Tibial nerve (tissue), 4 donors: ENCODE results near the gene MRPL33. TPM values are rescaled to one million over a fixed set of nuclear protein-coding genes. Genes with fewer than 3 reads are reported as not detected.

Experiments used
- DNase-seq, 2 donors: peaks; one replicate each; pipeline ENCODE4 v3.0.0-alpha.2; 2019; ENCODE audit warnings: low spot score in 2 of 2
- H3K27ac ChIP-seq, 4 donors: fragments of 200-600 bp; sonication (generic) in 3 of 4; one replicate each; pipeline ENCODE4 v1.5.1; 2017 to 2019; ENCODE audit warnings: mild to moderate bottlenecking in 1 of 4
- H3K27me3 ChIP-seq, 2 donors: fragments of 200-600 bp; sonication (generic) in 1 of 2; one replicate each; pipeline versions ENCODE4 v1.5.1 to v1.6.0; 2017 to 2019
- H3K36me3 ChIP-seq, 3 donors: fragments of 200-600 bp; sonication (generic); one replicate each; pipeline ENCODE4 v1.5.1; 2018 to 2019
- H3K4me1 ChIP-seq, 4 donors: fragments of 200-600 bp; sonication (generic) in 3 of 4; one replicate each; pipeline ENCODE4 v1.5.1; 2017 to 2019
- H3K4me3 ChIP-seq, 4 donors: fragments of 200-600 bp; sonication (generic) in 3 of 4; one replicate each; pipeline ENCODE4 v1.5.1; 2017 to 2019; ENCODE audit warnings: mild to moderate bottlenecking in 1 of 4, moderate library complexity in 1 of 4
- H3K9me3 ChIP-seq, 4 donors: fragments of 200-600 bp; sonication (generic) in 3 of 4; one replicate each; pipeline ENCODE4 v1.5.1; 2017 to 2019
- EP300 ChIP-seq, 2 donors: sonication (generic); formaldehyde crosslinking; IDR thresholded peaks; one replicate each; pipeline ENCODE4 v1.6.1; 2017; ENCODE audit warnings: antibody characterized with exemption in 2 of 2, mild to moderate bottlenecking in 1 of 2
- POLR2A ChIP-seq, 2 donors: fragments of 450-650 bp; IDR thresholded peaks; one replicate each; pipeline ENCODE4 v1.6.1; 2017; ENCODE audit warnings: antibody characterized with exemption in 2 of 2, mild to moderate bottlenecking in 2 of 2, moderate library complexity in 2 of 2
- whole genome bisulfite sequencing, 2 donors: methylation state at CpG; one replicate each; pipeline ENCODE4 v1.1.5; 2018; 5-methylcytosine and 5-hydroxymethylcytosine counted together
- total RNA-seq, 4 donors: library from RNA; depleted of rRNA; stranded (reverse); fragments of >200 nt; gene quantifications; one replicate each; pipeline ENCODE4 v1.1.0, GENCODE V29; 2016
- TF ChIP-seq, protein P1 (sequence below), 5 experiments: fragments of 200-600 bp in 3 of 5; fragments of 450-650 bp in 2 of 5; sonication (generic) in 3 of 5; IDR thresholded peaks; one replicate each; pipeline ENCODE4 v1.5.1; 2016 to 2019; ENCODE audit warnings: antibody characterized with exemption in 5 of 5, mild to moderate bottlenecking in 3 of 5, moderate library complexity in 2 of 5

Gene MRPL33
- total RNA-seq = 100 to 1,000 TPM; 101 to 186 (median 119) TPM

DNA sequence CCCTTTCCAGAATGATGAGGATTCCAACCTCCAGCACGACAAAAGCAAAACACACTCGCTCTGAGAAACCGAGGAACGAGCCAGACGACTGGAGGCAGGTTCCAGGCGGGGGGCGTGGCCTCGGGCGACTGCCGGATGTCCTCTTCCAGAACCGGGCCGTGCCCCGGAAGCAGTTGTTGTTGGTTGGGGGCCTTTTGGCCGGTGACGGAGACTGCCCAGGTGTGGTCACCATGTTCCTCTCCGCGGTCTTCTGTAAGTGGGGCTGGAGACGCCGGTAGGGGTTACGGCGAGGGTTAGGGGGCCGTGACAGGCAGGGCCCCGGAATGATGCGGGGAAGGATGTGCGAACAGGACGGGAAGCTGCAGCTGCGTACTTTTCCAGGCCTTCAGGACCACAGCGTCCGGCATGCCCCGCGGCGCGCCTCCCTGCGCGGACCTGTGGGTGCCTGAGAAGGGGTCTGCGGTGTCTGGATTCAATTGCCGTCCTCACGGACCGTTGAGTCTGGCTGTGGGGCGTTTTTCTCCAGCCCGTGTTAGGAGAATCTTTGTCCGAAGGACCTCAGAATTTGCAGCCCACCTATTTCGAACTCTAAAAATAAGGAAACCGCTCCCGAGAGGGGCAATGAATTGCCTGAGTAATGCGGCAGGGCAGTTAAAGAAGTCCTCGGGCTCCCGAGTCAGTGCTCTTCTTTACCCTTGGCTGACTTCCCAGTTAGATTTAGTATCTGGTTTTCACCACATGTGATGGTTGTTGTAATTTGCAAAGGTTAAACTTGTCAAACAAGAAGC lies at the start of gene MRPL33:
Gene MRPL33 (plus strand): TSS at position 172 of the 788 bp plus-strand sequence. CDS start 59 bp downstream, at position 231.
- Histone ChIP-seq H3K4me1 (peaks cover 0 to 45% (median 17%) of the 10 kb centered on the region in 4 donors), H3K27me3 (no peaks in the 10 kb centered on the region), H3K4me3 (peak within 1 kb of the TSS; percentile 68 to 84 (median 79)), H3K27ac (peak within 1 kb of the TSS; percentile 71 to 90 (median 86)), H3K9me3 (no peaks in the 10 kb centered on the region), H3K36me3 (peaks cover 0 to 21% (median 0%) of the 10 kb centered on the region in 3 donors)
- TF ChIP-seq, protein P1, sequence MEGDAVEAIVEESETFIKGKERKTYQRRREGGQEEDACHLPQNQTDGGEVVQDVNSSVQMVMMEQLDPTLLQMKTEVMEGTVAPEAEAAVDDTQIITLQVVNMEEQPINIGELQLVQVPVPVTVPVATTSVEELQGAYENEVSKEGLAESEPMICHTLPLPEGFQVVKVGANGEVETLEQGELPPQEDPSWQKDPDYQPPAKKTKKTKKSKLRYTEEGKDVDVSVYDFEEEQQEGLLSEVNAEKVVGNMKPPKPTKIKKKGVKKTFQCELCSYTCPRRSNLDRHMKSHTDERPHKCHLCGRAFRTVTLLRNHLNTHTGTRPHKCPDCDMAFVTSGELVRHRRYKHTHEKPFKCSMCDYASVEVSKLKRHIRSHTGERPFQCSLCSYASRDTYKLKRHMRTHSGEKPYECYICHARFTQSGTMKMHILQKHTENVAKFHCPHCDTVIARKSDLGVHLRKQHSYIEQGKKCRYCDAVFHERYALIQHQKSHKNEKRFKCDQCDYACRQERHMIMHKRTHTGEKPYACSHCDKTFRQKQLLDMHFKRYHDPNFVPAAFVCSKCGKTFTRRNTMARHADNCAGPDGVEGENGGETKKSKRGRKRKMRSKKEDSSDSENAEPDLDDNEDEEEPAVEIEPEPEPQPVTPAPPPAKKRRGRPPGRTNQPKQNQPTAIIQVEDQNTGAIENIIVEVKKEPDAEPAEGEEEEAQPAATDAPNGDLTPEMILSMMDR (IDR thresholded peaks at IDR 0.05) = peak in 2 of 5 experiments; percentile 29
- TF ChIP-seq POLR2A (IDR thresholded peaks at IDR 0.05) = peak; percentile 46 to 77
- TF ChIP-seq EP300 (IDR thresholded peaks at IDR 0.05) = peak; percentile 84 to 98
- 0 to 1% methylated on average over 24 to 35 of the region's 48 CpGs for WGBS, 2 donors
- peak; percentile 92 for DNase-seq

DNA sequence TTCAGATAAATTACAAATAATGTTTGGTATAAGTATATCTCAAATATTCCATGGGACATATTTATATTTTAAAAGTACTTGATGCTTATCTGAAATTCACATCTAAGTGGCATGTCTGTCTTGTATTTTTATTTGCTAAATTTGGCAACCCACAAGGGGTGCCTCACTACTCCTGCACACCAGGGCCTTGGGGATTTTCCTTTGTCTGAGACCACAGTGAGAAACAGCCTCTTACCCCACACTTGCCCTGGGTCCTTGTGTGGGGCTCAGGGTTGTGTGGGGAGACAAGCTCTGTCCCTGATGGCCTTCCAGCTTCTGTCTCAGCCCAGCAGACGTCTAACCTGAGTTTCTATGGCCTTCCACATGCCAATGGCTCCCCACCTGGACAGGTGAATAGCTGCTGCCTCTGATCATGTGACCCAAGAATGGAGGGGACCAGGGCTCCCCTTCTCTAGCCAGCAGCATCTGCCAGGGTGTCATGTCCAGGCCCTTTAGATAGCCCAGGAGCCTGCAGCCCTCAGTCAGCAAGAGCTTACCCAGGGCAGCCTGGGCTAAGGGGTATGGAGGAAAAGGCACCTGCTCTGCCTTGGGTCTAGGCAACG lies 49.5 kb upstream of the MRPL33 start:
- peaks cover 0 to 38% (median 17%) of the 10 kb centered on the region in 4 donors for H3K4me1 ChIP-seq
- H3K9me3 ChIP-seq = no peaks in the 10 kb centered on the region
- TF ChIP-seq, protein P1 (IDR thresholded peaks at IDR 0.05) = no peak
- TF ChIP-seq POLR2A (IDR thresholded peaks at IDR 0.05) (no peak), EP300 (IDR thresholded peaks at IDR 0.05) (no peak)
- no peak overlapping the region for H3K4me3 ChIP-seq
- H3K36me3 ChIP-seq = no peaks in the 10 kb centered on the region
- H3K27me3 ChIP-seq = no peaks in the 10 kb centered on the region
- DNase-seq = no peak
- H3K27ac ChIP-seq = peak overlapping the region in 2 of 4 donors; percentile 47 to 93
- 85 to 86% methylated on average over 2 of the region's 2 CpGs for WGBS, 2 donors

DNA sequence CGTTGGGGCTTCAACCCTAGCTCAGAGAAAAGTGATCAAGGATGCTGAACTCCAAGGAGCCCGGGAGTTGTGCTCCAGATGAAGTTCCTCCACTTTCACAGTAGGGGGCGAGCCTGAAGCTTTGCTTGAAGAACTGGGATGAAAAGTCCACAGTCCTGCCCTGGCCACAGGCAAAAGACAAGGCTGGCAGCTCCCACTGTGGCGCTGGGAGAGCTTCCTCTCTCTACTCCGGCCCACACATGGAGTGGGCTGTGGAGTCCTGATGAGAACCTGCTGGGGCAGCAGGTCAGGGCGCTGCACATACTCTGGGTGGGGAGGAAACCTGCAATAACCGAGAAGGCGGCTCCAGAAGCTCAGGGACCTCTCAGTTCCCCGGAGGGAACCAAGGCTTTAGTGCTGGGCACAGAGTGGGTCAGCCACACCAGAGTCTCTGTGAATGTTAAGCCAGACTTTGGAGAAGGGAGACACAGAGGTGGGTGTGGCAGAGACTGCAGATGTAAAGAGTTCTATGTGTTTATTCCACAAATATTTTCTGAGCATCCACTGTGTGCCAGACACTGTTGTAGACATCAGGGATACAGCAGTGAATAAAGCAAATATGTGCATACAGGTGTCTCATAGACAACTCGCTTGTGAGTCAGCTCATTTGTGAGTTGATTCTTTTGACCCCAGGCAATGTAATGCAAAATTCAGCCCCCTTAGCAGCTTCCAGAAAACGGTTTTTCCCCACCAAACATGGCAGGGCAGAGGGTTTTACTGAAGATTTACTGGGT lies 48.0 kb upstream of the MRPL33 start:
- WGBS, 2 donors = 22 to 29% methylated on average over 7 to 11 of the region's 11 CpGs
- peaks cover 0 to 39% (median 16%) of the 10 kb centered on the region in 4 donors for H3K4me1 ChIP-seq

DNA sequence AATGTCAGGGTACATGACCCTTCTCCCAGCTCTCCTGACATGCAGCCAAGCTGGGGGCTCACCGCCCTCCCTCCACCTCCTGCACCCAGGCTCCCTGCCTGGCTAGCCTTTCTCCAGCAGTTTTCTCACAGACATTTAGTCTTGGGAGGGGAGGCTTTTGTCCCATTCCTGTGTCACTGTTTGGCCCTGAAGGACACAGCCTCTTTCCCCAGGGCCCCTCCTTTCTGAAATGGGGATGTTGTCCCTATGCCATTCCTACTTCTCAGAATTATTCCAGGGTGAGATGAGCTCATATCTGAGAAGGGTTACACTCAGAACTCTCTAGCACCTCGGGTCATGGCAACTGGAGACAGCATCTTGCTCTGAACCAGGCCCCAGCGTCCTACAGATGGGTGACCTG lies 47.3 kb upstream of the MRPL33 start:
- Histone ChIP-seq H3K9me3 (no peaks in the 10 kb centered on the region), H3K36me3 (no peaks in the 10 kb centered on the region), H3K27ac (peak overlapping the region; percentile 72 to 95 (median 84)), H3K4me1 (peaks cover 0 to 43% (median 16%) of the 10 kb centered on the region in 4 donors), H3K4me3 (no peak overlapping the region), H3K27me3 (no peaks in the 10 kb centered on the region)
- TF ChIP-seq, protein P1 (IDR thresholded peaks at IDR 0.05) = no peak
- TF ChIP-seq EP300 (IDR thresholded peaks at IDR 0.05) (no peak), POLR2A (IDR thresholded peaks at IDR 0.05) (no peak)
- WGBS, 2 donors = 44 to 45% methylated on average over 3 of the region's 3 CpGs
- no peak for DNase-seq

More for the DNA sequence above, 48.0 kb upstream of the MRPL33 start:
- TF ChIP-seq POLR2A (IDR thresholded peaks at IDR 0.05) = no peak
- TF ChIP-seq, protein P1 (IDR thresholded peaks at IDR 0.05) = peak; percentile 74 to 93 (median 88)
- TF ChIP-seq EP300 (IDR thresholded peaks at IDR 0.05) = peak in 1 of 2 donors; percentile 63
- H3K4me3 ChIP-seq = no peak overlapping the region
- no peaks in the 10 kb centered on the region for H3K36me3 ChIP-seq
- H3K9me3 ChIP-seq = no peaks in the 10 kb centered on the region
- DNase-seq = peak; percentile 57 to 62
- no peaks in the 10 kb centered on the region for H3K27me3 ChIP-seq
- H3K27ac ChIP-seq = peak overlapping the region; percentile 72 to 95 (median 84)
